Mononuclear cell (primary cell): ENCODE data around the gene GLYR1. TPM values are rescaled to one million over a fixed set of nuclear protein-coding genes. Genes with fewer than 3 reads are reported as not detected.

Experiments used
- H3K27me3 ChIP-seq: 2 replicates; pipeline ENCODE4 v1.6.0; 2011; ENCODE audit warnings: low read length, control low read depth; ENCODE audit not compliant: insufficient read depth
- H3K4me1 ChIP-seq: 2 replicates; pipeline ENCODE4 v1.5.1; 2011; ENCODE audit warnings: mild to moderate bottlenecking, low read length, control low read depth; ENCODE audit not compliant: insufficient read depth
- H3K4me3 ChIP-seq: 2 replicates; pipeline ENCODE4 v1.5.1; 2011; ENCODE audit warnings: mild to moderate bottlenecking, low read length, moderate library complexity
- H3K9me3 ChIP-seq: 2 replicates; pipeline ENCODE4 v1.5.1; 2011; ENCODE audit warnings: low read depth, mild to moderate bottlenecking, control low read depth, low read length
- total RNA-seq: library from RNA; depleted of rRNA; stranded (reverse); fragments of >200 nt; gene quantifications from one replicate; pipeline ENCODE4 v1.2.3, GENCODE V29; 2012

Gene GLYR1
- total RNA-seq, 1 donor: 49.7 TPM

- H3K27me3 ChIP-seq: no peaks in the 10 kb centered on the region
- H3K4me1 ChIP-seq: peaks cover 5% of the 10 kb centered on the region
- no peak overlapping the region for H3K4me3 ChIP-seq
- H3K9me3 ChIP-seq: no peaks in the 10 kb centered on the region
Observed at GRCh38 chr16:4868535-4868934, 21.4 kb upstream of the GLYR1 start.

GRCh38 chr16:4868026-4868425 lies 20.9 kb upstream of the GLYR1 start:
- Histone ChIP-seq H3K9me3 (no peaks in the 10 kb centered on the region), H3K4me3 (no peak overlapping the region), H3K27me3 (no peaks in the 10 kb centered on the region), H3K4me1 (peaks cover 8% of the 10 kb centered on the region)

GRCh38 chr16:4866586-4866985 lies 19.5 kb upstream of the GLYR1 start:
- H3K4me1 ChIP-seq: peaks cover 8% of the 10 kb centered on the region
- H3K27me3 ChIP-seq: no peaks in the 10 kb centered on the region
- no peak overlapping the region for H3K4me3 ChIP-seq
- H3K9me3 ChIP-seq: no peaks in the 10 kb centered on the region

GRCh38 chr16:4865231-4865860 lies 18.3 kb upstream of the GLYR1 start:
- Histone ChIP-seq H3K4me1 (peaks cover 8% of the 10 kb centered on the region), H3K4me3 (no peak overlapping the region), H3K27me3 (no peaks in the 10 kb centered on the region), H3K9me3 (no peaks in the 10 kb centered on the region)

- H3K4me3 ChIP-seq: no peak overlapping the region
- H3K4me1 ChIP-seq: peaks cover 8% of the 10 kb centered on the region
Observed at GRCh38 chr16:4864728-4865127, 17.6 kb upstream of the GLYR1 start.

GRCh38 chr16:4862639-4863038 lies 15.6 kb upstream of the GLYR1 start:
- no peak overlapping the region for H3K4me3 ChIP-seq
- H3K9me3 ChIP-seq: no peaks in the 10 kb centered on the region
- H3K4me1 ChIP-seq: peaks cover 8% of the 10 kb centered on the region
- H3K27me3 ChIP-seq: no peaks in the 10 kb centered on the region

More at GRCh38 chr16:4864728-4865127, 17.6 kb upstream of the GLYR1 start:
- no peaks in the 10 kb centered on the region for H3K9me3 ChIP-seq
- no peaks in the 10 kb centered on the region for H3K27me3 ChIP-seq

- H3K9me3 ChIP-seq: no peaks in the 10 kb centered on the region
- no peak overlapping the region for H3K4me3 ChIP-seq
Observed at GRCh38 chr16:4860727-4861342, 13.7 kb upstream of the GLYR1 start.

GRCh38 chr16:4859900-4860255 lies 12.8 kb upstream of the GLYR1 start:
- Histone ChIP-seq H3K4me1 (peaks cover 8% of the 10 kb centered on the region), H3K9me3 (no peaks in the 10 kb centered on the region), H3K27me3 (no peaks in the 10 kb centered on the region), H3K4me3 (no peak overlapping the region)

More at GRCh38 chr16:4860727-4861342, 13.7 kb upstream of the GLYR1 start:
- Histone ChIP-seq H3K27me3 (no peaks in the 10 kb centered on the region), H3K4me1 (peaks cover 8% of the 10 kb centered on the region)

GRCh38 chr16:4859190-4859899 lies 12.3 kb upstream of the GLYR1 start:
- no peaks in the 10 kb centered on the region for H3K9me3 ChIP-seq
- H3K4me1 ChIP-seq: peaks cover 8% of the 10 kb centered on the region
- no peaks in the 10 kb centered on the region for H3K27me3 ChIP-seq
- H3K4me3 ChIP-seq: no peak overlapping the region

- H3K9me3 ChIP-seq: no peaks in the 10 kb centered on the region
- no peaks in the 10 kb centered on the region for H3K27me3 ChIP-seq
- no peak overlapping the region for H3K4me3 ChIP-seq
- peaks cover 16% of the 10 kb centered on the region for H3K4me1 ChIP-seq
Observed at GRCh38 chr16:4855804-4856203, 8.7 kb upstream of the GLYR1 start.

GRCh38 chr16:4855371-4855770 lies 8.3 kb upstream of the GLYR1 start:
- Histone ChIP-seq H3K27me3 (no peaks in the 10 kb centered on the region), H3K4me1 (peaks cover 17% of the 10 kb centered on the region), H3K9me3 (no peaks in the 10 kb centered on the region), H3K4me3 (no peak overlapping the region)

GRCh38 chr16:4852221-4852872 lies 5.3 kb upstream of the GLYR1 start:
- Histone ChIP-seq H3K27me3 (no peaks in the 10 kb centered on the region), H3K9me3 (no peaks in the 10 kb centered on the region), H3K4me3 (no peak overlapping the region), H3K4me1 (peaks cover 40% of the 10 kb centered on the region)

- Histone ChIP-seq H3K9me3 (no peaks in the 10 kb centered on the region), H3K27me3 (no peaks in the 10 kb centered on the region), H3K4me1 (peaks cover 54% of the 10 kb centered on the region), H3K4me3 (no peak overlapping the region)
Observed at GRCh38 chr16:4850211-4850610, 3.1 kb upstream of the GLYR1 start.

- H3K4me3 ChIP-seq: peak overlapping the region; percentile 91
- H3K4me1 ChIP-seq: peaks cover 54% of the 10 kb centered on the region
- no peaks in the 10 kb centered on the region for H3K9me3 ChIP-seq
- no peaks in the 10 kb centered on the region for H3K27me3 ChIP-seq
Observed at GRCh38 chr16:4847774-4848587, 893 bp upstream of the GLYR1 start.
